Measurements from ENCODE around the gene GRID2. TPM values are rescaled to one million over a fixed set of nuclear protein-coding genes. Genes with fewer than 3 reads are reported as not detected.

The GRID2 gene
- total RNA-seq, 3 donors from 2014 or later: under 0.01 TPM

- Histone ChIP-seq H3K36me3 (no peaks in the 10 kb centered on the region), H3K4me3 (no peak overlapping the region), H3K4me1 (no peaks in the 10 kb centered on the region), H3K27ac (no peak overlapping the region), H3K9me3 (no peaks in the 10 kb centered on the region), H3K27me3 (no peaks in the 10 kb centered on the region)
- no peak for DNase-seq (ENCODE audit: low spot score in 2 of 2)
- intact Hi-C loops (cut with DNase I; ENCODE audit: low total_unique reads): no loop called here
- TF ChIP-seq POLR2A (IDR thresholded peaks at IDR 0.05): no peak
- no peak for TF ChIP-seq POLR2AphosphoS5 (IDR thresholded peaks at IDR 0.05)
- no peak for TF ChIP-seq CTCF (IDR thresholded peaks at IDR 0.05)
These were observed 1275.2 kb downstream of the GRID2 start for GRCh38 chr4:93578942-93579341.

- Histone ChIP-seq H3K4me3 (no peak overlapping the region), H3K36me3 (no peaks in the 10 kb centered on the region), H3K27me3 (no peaks in the 10 kb centered on the region), H3K9me3 (peaks cover 0 to 9% of the 10 kb centered on the region in 2 donors), H3K4me1 (no peaks in the 10 kb centered on the region), H3K27ac (no peak overlapping the region)
- no peak for DNase-seq (ENCODE audit: low spot score in 2 of 2)
- intact Hi-C loops (cut with DNase I; ENCODE audit: low total_unique reads): no loop called here
- TF ChIP-seq CTCF (IDR thresholded peaks at IDR 0.05) (no peak), POLR2A (IDR thresholded peaks at IDR 0.05) (no peak), POLR2AphosphoS5 (IDR thresholded peaks at IDR 0.05) (no peak)
These were observed 1301.4 kb downstream of the GRID2 start for GRCh38 chr4:93605163-93605562.

GRCh38 chr4:93617606-93618005, 1313.8 kb downstream of the GRID2 start:
- Histone ChIP-seq H3K4me1 (no peaks in the 10 kb centered on the region), H3K4me3 (no peak overlapping the region), H3K9me3 (no peaks in the 10 kb centered on the region), H3K36me3 (no peaks in the 10 kb centered on the region), H3K27ac (no peak overlapping the region), H3K27me3 (no peaks in the 10 kb centered on the region)
- no peak for TF ChIP-seq CTCF (IDR thresholded peaks at IDR 0.05)
- TF ChIP-seq POLR2A (IDR thresholded peaks at IDR 0.05): no peak
- no peak for TF ChIP-seq POLR2AphosphoS5 (IDR thresholded peaks at IDR 0.05)
- intact Hi-C loops (cut with DNase I; ENCODE audit: low total_unique reads): no loop called here
- DNase-seq (ENCODE audit: low spot score in 2 of 2): no peak

GRCh38 chr4:93633721-93634120, 1330.0 kb downstream of the GRID2 start:
- no peak for TF ChIP-seq POLR2A (IDR thresholded peaks at IDR 0.05)
- TF ChIP-seq POLR2AphosphoS5 (IDR thresholded peaks at IDR 0.05): no peak
- TF ChIP-seq CTCF (IDR thresholded peaks at IDR 0.05): no peak
- DNase-seq (ENCODE audit: low spot score in 2 of 2): no peak
- intact Hi-C loops (cut with DNase I; ENCODE audit: low total_unique reads): no loop called here
- Histone ChIP-seq H3K4me3 (no peak overlapping the region), H3K36me3 (no peaks in the 10 kb centered on the region), H3K4me1 (no peaks in the 10 kb centered on the region), H3K27ac (no peak overlapping the region), H3K9me3 (no peaks in the 10 kb centered on the region), H3K27me3 (no peaks in the 10 kb centered on the region)

- H3K9me3 ChIP-seq: no peaks in the 10 kb centered on the region
- TF ChIP-seq CTCF (IDR thresholded peaks at IDR 0.05): no peak
- intact Hi-C loops (cut with DNase I; ENCODE audit: low total_unique reads): no loop called here
- no peaks in the 10 kb centered on the region for H3K27me3 ChIP-seq
- no peak overlapping the region for H3K27ac ChIP-seq
- H3K4me3 ChIP-seq: no peak overlapping the region
- no peaks in the 10 kb centered on the region for H3K4me1 ChIP-seq
- no peaks in the 10 kb centered on the region for H3K36me3 ChIP-seq
- DNase-seq (ENCODE audit: low spot score in 2 of 2): no peak
These were observed 1332.2 kb downstream of the GRID2 start for GRCh38 chr4:93635943-93636342.

Data from breast epithelium (tissue), 4 donors.